ENCODE results near the gene SEMA6D.

DNA sequence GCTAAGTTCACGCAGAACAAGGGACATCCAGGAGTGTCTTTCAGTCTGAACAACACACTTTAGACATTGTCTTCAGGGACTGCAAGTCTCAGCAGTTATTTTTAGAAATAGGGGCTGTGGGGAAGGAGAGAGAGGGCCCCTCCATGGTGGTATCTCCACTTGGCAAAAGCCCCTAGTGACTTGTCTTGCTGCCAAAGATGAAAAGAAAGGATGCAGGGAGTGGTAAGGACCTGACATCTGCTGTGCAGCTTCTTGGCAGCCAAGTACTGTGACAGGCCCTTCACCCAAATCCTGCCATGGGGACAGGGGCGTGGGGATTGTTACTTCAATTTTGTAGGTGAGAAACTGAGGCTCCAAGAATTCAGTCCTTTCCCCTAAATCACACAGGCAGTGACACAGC lies 21.0 kb upstream of the SEMA6D start:
- TF ChIP-seq POLR2A (IDR thresholded peaks at IDR 0.05; ENCODE audit: low read depth, low read length) = no peak
- TF ChIP-seq POLR2AphosphoS5 (IDR thresholded peaks at IDR 0.05; ENCODE audit: low read depth, low read length) = no peak
- TF ChIP-seq TAF1 (IDR thresholded peaks at IDR 0.05; ENCODE audit: low read depth, low read length) = no peak
- TF ChIP-seq PAX5 (IDR thresholded peaks at IDR 0.05; ENCODE audit: insufficient read depth, low read length, severe bottlenecking) = no peak
- no peak for TF ChIP-seq SPI1 (IDR thresholded peaks at IDR 0.05; ENCODE audit: low read depth, low read length)
- TF ChIP-seq POU2F2 (IDR thresholded peaks at IDR 0.05; ENCODE audit: low read depth, low read length) = no peak

All from GM12891 (cell line).